ENCODE measurements around the gene ATP2B2.

ATP2B2 gene

GRCh38 chr3:10485380-10485779 lies 20.0 kb downstream of the ATP2B2 start:
- ATAC-seq (ENCODE audit: insufficient read depth, low read depth): no peak
- H3K9ac ChIP-seq (ENCODE audit: low read depth, low read length): no peak overlapping the region

GRCh38 chr3:10484709-10485108 lies 20.7 kb downstream of the ATP2B2 start:
- Histone ChIP-seq H3K27me3 (ENCODE audit: insufficient read depth, low read length, poor library complexity) (no peaks in the 10 kb centered on the region), H3K4me2 (ENCODE audit: insufficient read depth, low read length) (no peak overlapping the region)
- TF ChIP-seq EZH2 (IDR thresholded peaks at IDR 0.05; ENCODE audit: borderline replicate concordance, low read depth, low read length, severe bottlenecking) (no peak), CTCF (IDR thresholded peaks at IDR 0.05; ENCODE audit: borderline replicate concordance, extremely low read depth, low read length, poor library complexity, severe bottlenecking) (no peak)

More at GRCh38 chr3:10485380-10485779, 20.0 kb downstream of the ATP2B2 start:
- no peak for TF ChIP-seq EZH2 (IDR thresholded peaks at IDR 0.05; ENCODE audit: borderline replicate concordance, low read depth, low read length, severe bottlenecking)
- no peak for TF ChIP-seq CTCF (IDR thresholded peaks at IDR 0.05; ENCODE audit: borderline replicate concordance, extremely low read depth, low read length, poor library complexity, severe bottlenecking)
- Histone ChIP-seq H3K4me1 (ENCODE audit: insufficient read depth, low read length) (no peaks in the 10 kb centered on the region), H3K27ac (ENCODE audit: low read length) (no peak overlapping the region), H3K4me3 (ENCODE audit: low read depth in 1 of 2, low read length in 2 of 2) (no peak overlapping the region), H2AFZ (ENCODE audit: low read depth, low read length) (no peak overlapping the region), H3K4me2 (ENCODE audit: insufficient read depth, low read length) (no peak overlapping the region), H3K79me2 (ENCODE audit: insufficient read depth, low read length) (no peaks in the 10 kb centered on the region), H3K36me3 (ENCODE audit: insufficient read depth, low read length) (no peaks in the 10 kb centered on the region), H3K9me3 (ENCODE audit: insufficient read depth, low read length, severe bottlenecking) (no peaks in the 10 kb centered on the region), H3K27me3 (ENCODE audit: insufficient read depth, low read length, poor library complexity) (no peaks in the 10 kb centered on the region), H4K20me1 (ENCODE audit: insufficient read depth, low read length) (no peaks in the 10 kb centered on the region)
- no peak for DNase-seq

GRCh38 chr3:10483686-10484345 lies 21.6 kb downstream of the ATP2B2 start:
- Histone ChIP-seq H3K4me1 (ENCODE audit: insufficient read depth, low read length) (no peaks in the 10 kb centered on the region), H2AFZ (ENCODE audit: low read depth, low read length) (no peak overlapping the region), H3K36me3 (ENCODE audit: insufficient read depth, low read length) (no peaks in the 10 kb centered on the region), H3K9ac (ENCODE audit: low read depth, low read length) (no peak overlapping the region), H3K79me2 (ENCODE audit: insufficient read depth, low read length) (no peaks in the 10 kb centered on the region), H3K4me2 (ENCODE audit: insufficient read depth, low read length) (no peak overlapping the region), H3K27me3 (ENCODE audit: insufficient read depth, low read length, poor library complexity) (no peaks in the 10 kb centered on the region), H3K4me3 (ENCODE audit: low read depth in 1 of 2, low read length in 2 of 2) (no peak overlapping the region), H3K27ac (ENCODE audit: low read length) (no peak overlapping the region), H4K20me1 (ENCODE audit: insufficient read depth, low read length) (no peaks in the 10 kb centered on the region), H3K9me3 (ENCODE audit: insufficient read depth, low read length, severe bottlenecking) (no peaks in the 10 kb centered on the region)
- no peak for DNase-seq
- no peak for ATAC-seq (ENCODE audit: insufficient read depth, low read depth)
- TF ChIP-seq EZH2 (IDR thresholded peaks at IDR 0.05; ENCODE audit: borderline replicate concordance, low read depth, low read length, severe bottlenecking) (no peak), CTCF (IDR thresholded peaks at IDR 0.05; ENCODE audit: borderline replicate concordance, extremely low read depth, low read length, poor library complexity, severe bottlenecking) (no peak)

More at GRCh38 chr3:10484709-10485108, 20.7 kb downstream of the ATP2B2 start:
- ATAC-seq (ENCODE audit: insufficient read depth, low read depth): no peak
- Histone ChIP-seq H3K36me3 (ENCODE audit: insufficient read depth, low read length) (no peaks in the 10 kb centered on the region), H3K4me3 (ENCODE audit: low read depth in 1 of 2, low read length in 2 of 2) (no peak overlapping the region), H3K4me1 (ENCODE audit: insufficient read depth, low read length) (no peaks in the 10 kb centered on the region), H2AFZ (ENCODE audit: low read depth, low read length) (no peak overlapping the region), H3K9me3 (ENCODE audit: insufficient read depth, low read length, severe bottlenecking) (no peaks in the 10 kb centered on the region), H4K20me1 (ENCODE audit: insufficient read depth, low read length) (no peaks in the 10 kb centered on the region), H3K9ac (ENCODE audit: low read depth, low read length) (no peak overlapping the region), H3K79me2 (ENCODE audit: insufficient read depth, low read length) (no peaks in the 10 kb centered on the region), H3K27ac (ENCODE audit: low read length) (no peak overlapping the region)
- DNase-seq: no peak
